IPS DF 6.9 (cell line): ENCODE measurements around the gene TSPAN32.

Experiments used
- DNase-seq: peaks from one replicate; pipeline ENCODE4 v3.0.0-alpha.2; 2013; ENCODE audit warnings: low read depth, low spot score
- H3K27ac ChIP-seq: one replicate; pipeline ENCODE4 v1.5.1; 2013; ENCODE audit warnings: low read length, control low read depth
- H3K27me3 ChIP-seq: 2 replicates; pipeline ENCODE4 v1.6.1; 2013; ENCODE audit warnings: mild to moderate bottlenecking, low read length; ENCODE audit not compliant: control insufficient read depth, insufficient read depth
- H3K36me3 ChIP-seq: 2 replicates; pipeline ENCODE4 v1.6.1; 2013; ENCODE audit warnings: low read length; ENCODE audit not compliant: control insufficient read depth, insufficient read depth
- H3K4me1 ChIP-seq: 2 replicates; pipeline ENCODE4 v1.6.1; 2013; ENCODE audit warnings: low read length; ENCODE audit not compliant: control insufficient read depth, insufficient read depth
- H3K4me3 ChIP-seq: 2 replicates; pipeline ENCODE4 v1.5.1; 2013; ENCODE audit warnings: mild to moderate bottlenecking, low read length
- H3K9me3 ChIP-seq: 2 replicates; pipeline ENCODE4 v1.6.1; 2013; ENCODE audit warnings: low read length, inconsistent platforms; ENCODE audit not compliant: control insufficient read depth, insufficient read depth
- WGBS: extraction: QIAGEN DNeasy Blood & Tissue Kit; methylation state at CpG from one replicate; pipeline ENCODE4 v1.1.7; 2013; ENCODE audit warnings: mixed read lengths, missing lambda C conversion rate; ENCODE audit not compliant: insufficient read length, insufficient coverage; 5-methylcytosine and 5-hydroxymethylcytosine counted together

The TSPAN32 gene

DNA sequence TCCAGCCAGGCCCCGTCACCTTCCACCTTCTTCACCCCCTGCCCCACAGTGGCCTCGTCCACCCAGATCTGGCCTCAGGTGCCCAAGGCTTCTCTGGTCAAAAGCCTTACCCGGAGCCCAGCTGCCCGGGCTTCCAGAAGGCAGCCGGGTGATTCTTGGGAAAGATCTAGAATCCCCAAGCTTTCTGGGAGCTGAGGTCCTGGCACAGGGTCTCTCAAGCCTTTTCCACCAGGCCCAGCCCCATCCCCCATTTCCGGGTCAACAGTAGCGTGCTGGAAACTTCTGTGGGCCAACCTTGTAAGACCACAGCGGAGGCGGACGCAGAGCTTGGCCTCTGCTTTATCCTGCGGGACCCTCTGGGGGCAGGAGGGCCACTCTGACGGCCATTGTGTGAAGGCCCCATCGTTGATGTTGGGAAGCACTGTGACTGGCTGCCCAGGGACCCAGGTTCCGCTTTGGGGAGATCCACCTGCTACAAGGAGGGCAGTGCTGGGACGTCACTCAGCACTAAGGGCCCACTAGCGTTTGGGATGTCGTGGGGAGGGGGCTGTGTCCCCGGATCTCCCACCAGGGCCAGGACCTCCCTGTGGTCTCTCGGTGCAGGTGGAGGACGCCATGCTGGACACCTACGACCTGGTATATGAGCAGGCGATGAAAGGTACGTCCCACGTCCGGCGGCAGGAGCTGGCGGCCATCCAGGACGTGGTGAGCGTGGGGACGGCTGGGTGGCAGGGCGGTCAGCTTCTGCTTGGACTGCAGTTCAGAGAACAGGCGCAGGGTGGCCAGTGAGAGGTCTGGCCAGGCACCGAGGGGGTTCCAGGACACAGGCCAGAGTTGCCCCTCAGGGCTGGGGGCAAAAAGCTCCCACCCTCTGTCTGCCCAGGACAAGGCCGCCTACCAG lies 11.5 kb downstream of the TSPAN32 start:
- Histone ChIP-seq H3K4me3 (no peak overlapping the region), H3K27me3 (no peaks in the 10 kb centered on the region), H3K36me3 (no peaks in the 10 kb centered on the region), H3K9me3 (no peaks in the 10 kb centered on the region), H3K4me1 (no peaks in the 10 kb centered on the region), H3K27ac (no peak overlapping the region)
- no CpG with 5 or more reads among the region's 34 CpGs for WGBS
- no peak for DNase-seq

- H3K4me1 ChIP-seq: no peaks in the 10 kb centered on the region
- DNase-seq: no peak
- no peak overlapping the region for H3K27ac ChIP-seq
- no peaks in the 10 kb centered on the region for H3K27me3 ChIP-seq
- WGBS: no CpG with 5 or more reads among the region's 7 CpGs
- no peaks in the 10 kb centered on the region for H3K9me3 ChIP-seq
- no peaks in the 10 kb centered on the region for H3K36me3 ChIP-seq
- H3K4me3 ChIP-seq: no peak overlapping the region
Observed at GRCh38 chr11:2314136-2314524, 12.3 kb downstream of the TSPAN32 start.

GRCh38 chr11:2314525-2315394 lies 12.9 kb downstream of the TSPAN32 start:
- Histone ChIP-seq H3K4me3 (no peak overlapping the region), H3K36me3 (no peaks in the 10 kb centered on the region), H3K27me3 (no peaks in the 10 kb centered on the region), H3K27ac (no peak overlapping the region), H3K9me3 (no peaks in the 10 kb centered on the region), H3K4me1 (no peaks in the 10 kb centered on the region)
- DNase-seq: no peak
- no CpG with 5 or more reads among the region's 16 CpGs for WGBS

DNA sequence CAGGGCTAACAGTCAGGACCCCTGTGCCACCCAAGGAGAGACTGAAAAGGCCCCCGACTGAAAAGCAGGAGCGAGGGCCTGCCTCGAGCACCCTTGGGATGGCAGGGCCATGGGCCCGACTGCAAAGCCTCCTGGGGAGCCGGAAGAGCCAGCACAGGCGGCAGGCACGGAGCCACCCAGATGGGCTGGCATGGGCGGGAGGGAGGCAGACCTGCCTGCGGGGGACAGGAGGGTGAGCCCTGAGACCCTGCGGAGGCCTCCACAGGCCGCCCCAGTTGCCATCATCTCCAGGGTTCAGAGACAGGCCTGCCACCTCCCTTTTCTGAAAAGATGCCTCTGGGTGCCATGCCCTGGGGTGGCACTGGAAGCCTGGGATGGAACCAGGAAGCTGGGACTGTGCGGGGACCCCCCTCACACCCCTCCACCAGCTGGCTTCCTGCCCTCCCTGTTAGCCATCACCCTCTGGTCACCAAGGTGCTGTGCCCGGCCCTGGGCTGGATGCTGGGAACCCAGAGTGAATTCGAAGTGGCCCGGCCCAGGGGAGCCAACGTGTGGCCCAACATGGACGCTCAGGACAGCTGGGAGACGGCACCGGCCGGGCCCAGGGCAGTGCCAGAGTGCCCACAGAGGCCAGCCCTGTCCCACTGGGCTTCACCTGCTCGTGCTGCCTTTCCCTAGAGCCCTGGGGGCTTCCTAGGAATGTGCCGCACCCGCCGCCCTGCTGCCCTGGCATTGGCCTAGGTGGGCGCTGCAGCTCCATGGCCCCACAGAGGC lies 13.8 kb downstream of the TSPAN32 start:
- Histone ChIP-seq H3K27me3 (no peaks in the 10 kb centered on the region), H3K9me3 (no peaks in the 10 kb centered on the region), H3K4me3 (no peak overlapping the region), H3K36me3 (no peaks in the 10 kb centered on the region), H3K4me1 (no peaks in the 10 kb centered on the region), H3K27ac (no peak overlapping the region)
- WGBS: no CpG with 5 or more reads among the region's 25 CpGs
- no peak for DNase-seq

GRCh38 chr11:2316169-2316962 lies 14.6 kb downstream of the TSPAN32 start:
- Histone ChIP-seq H3K4me1 (no peaks in the 10 kb centered on the region), H3K27me3 (no peaks in the 10 kb centered on the region), H3K27ac (no peak overlapping the region), H3K9me3 (no peaks in the 10 kb centered on the region), H3K36me3 (no peaks in the 10 kb centered on the region), H3K4me3 (no peak overlapping the region)
- no peak for DNase-seq
- no CpG with 5 or more reads among the region's 23 CpGs for WGBS

- Histone ChIP-seq H3K9me3 (no peaks in the 10 kb centered on the region), H3K4me1 (no peaks in the 10 kb centered on the region), H3K27me3 (no peaks in the 10 kb centered on the region), H3K27ac (no peak overlapping the region), H3K4me3 (no peak overlapping the region), H3K36me3 (no peaks in the 10 kb centered on the region)
- WGBS: no CpG with 5 or more reads among the region's 3 CpGs
- no peak for DNase-seq
Observed at GRCh38 chr11:2316963-2317244, 15.1 kb downstream of the TSPAN32 start.

DNA sequence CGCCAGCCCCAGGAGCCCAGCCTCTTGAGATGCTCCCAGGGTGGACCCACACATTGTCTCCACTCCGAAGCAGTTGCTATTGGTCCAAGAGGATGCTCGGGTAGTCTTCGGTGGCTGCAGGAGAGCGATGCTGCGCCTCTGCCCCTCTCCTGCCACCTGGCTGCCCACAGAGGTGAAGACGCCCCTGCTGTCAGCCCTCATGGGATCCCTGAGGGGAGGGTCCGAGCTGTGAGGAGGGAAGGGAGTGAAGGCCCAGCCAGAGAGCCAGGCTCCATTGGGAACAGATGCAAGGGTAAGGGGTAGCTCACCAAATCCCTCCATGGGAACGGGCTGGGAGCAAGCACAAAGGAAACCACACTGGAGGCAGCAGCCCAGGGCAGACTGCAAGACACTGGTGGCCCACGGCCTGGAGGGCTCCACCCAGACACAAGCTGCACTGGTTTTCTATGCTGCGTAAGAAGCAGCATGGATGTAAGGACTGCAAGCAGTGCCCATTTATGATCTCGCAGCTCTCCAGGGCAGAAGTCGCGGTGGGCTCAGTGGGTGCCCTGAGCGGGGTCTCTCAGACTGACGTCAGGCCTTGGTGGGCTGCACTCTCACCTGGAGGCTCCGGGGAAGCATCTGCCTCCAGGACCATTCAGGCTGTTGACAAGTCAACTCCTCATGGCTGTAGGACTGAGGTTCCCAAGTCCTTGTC lies 15.7 kb downstream of the TSPAN32 start:
- Histone ChIP-seq H3K27ac (no peak overlapping the region), H3K9me3 (no peaks in the 10 kb centered on the region), H3K36me3 (no peaks in the 10 kb centered on the region), H3K4me1 (no peaks in the 10 kb centered on the region), H3K27me3 (no peaks in the 10 kb centered on the region), H3K4me3 (no peak overlapping the region)
- no peak for DNase-seq
- WGBS: no CpG with 5 or more reads among the region's 17 CpGs

DNA sequence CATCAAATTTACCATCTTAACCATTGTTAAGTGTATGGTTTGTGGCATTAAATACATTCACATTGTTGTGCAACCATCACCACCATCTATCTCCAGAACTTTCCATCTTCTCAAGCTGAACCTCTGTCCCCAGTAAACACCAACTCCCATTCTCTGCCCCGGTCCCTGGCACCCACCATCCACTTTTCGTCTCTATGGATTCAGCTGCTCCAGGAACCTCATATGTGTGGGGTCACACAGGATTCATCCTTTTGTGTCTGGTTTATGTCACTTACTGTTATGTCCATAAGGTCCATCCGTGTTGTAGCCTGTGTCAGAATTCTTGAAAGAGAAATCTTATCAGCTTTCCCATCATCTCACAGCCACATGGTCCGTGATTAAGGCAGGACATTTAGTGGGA lies 16.3 kb downstream of the TSPAN32 start:
- Histone ChIP-seq H3K27me3 (no peaks in the 10 kb centered on the region), H3K27ac (no peak overlapping the region), H3K36me3 (no peaks in the 10 kb centered on the region), H3K4me1 (no peaks in the 10 kb centered on the region), H3K9me3 (no peaks in the 10 kb centered on the region), H3K4me3 (no peak overlapping the region)
- no peak for DNase-seq
- no CpG with 5 or more reads among the region's 4 CpGs for WGBS

- Histone ChIP-seq H3K27ac (no peak overlapping the region), H3K36me3 (no peaks in the 10 kb centered on the region), H3K4me3 (no peak overlapping the region), H3K4me1 (no peaks in the 10 kb centered on the region), H3K27me3 (no peaks in the 10 kb centered on the region), H3K9me3 (no peaks in the 10 kb centered on the region)
- no peak for DNase-seq
- no CpG with 5 or more reads among the region's 7 CpGs for WGBS
Observed at GRCh38 chr11:2318707-2319106, 16.9 kb downstream of the TSPAN32 start.
